G401 (cell line): ENCODE results near the gene SF3A2. TPM values are rescaled to one million over a fixed set of nuclear protein-coding genes. Genes with fewer than 3 reads are reported as not detected.

ENCODE experiments used
- total RNA-seq: library from RNA; depleted of rRNA; stranded (reverse); fragments of >200 nt; shearing (Covaris generic); gene quantifications from 2 replicates; pipeline ENCODE4 v1.2.3, GENCODE V29; 2014; rRNA removed

SF3A2 gene
- total RNA-seq, 1 experiment from 2014 or later: 21.9 TPM

Other genes starting within 250 kb of the SF3A2 start
- 70.9 and 89.0 TPM in 2 replicates for gene BTBD2, start 221.1 kb upstream of the SF3A2 start, total RNA-seq
- 113 and 118 TPM in 2 replicates for gene MKNK2, start 185.6 kb upstream of the SF3A2 start, total RNA-seq
- 20.6 and 29.0 TPM in 2 replicates for gene MOB3A, start 140.5 kb upstream of the SF3A2 start, total RNA-seq
- 0.25 and 4.0 TPM in 2 replicates for gene IZUMO4, start 139.9 kb upstream of the SF3A2 start, total RNA-seq
- gene AP3D1, start 85.3 kb upstream of the SF3A2 start, total RNA-seq: 195 and 235 TPM in 2 replicates
- 12.1 and 14.8 TPM in 2 replicates for gene DOT1L, start 72.9 kb upstream of the SF3A2 start, total RNA-seq
- gene PLEKHJ1, start 495 bp upstream of the SF3A2 start, total RNA-seq: 172 and 182 TPM in 2 replicates
- 2.6 and 4.6 TPM in 2 replicates for gene AMH, start 12.5 kb downstream of the SF3A2 start, total RNA-seq
- 2.5 TPM in 1 of 2 replicates, not detected in the other for gene JSRP1, start 19.6 kb downstream of the SF3A2 start, total RNA-seq
- gene PEAK3, start 45.4 kb downstream of the SF3A2 start, total RNA-seq: not detected in 2 replicates
- gene LINGO3, start 71.3 kb downstream of the SF3A2 start, total RNA-seq: not detected in 2 replicates
- gene LSM7, start 91.8 kb downstream of the SF3A2 start, total RNA-seq: 400 and 511 TPM in 2 replicates
- 31.6 and 36.5 TPM in 2 replicates for gene SPPL2B, start 91.9 kb downstream of the SF3A2 start, total RNA-seq
- gene TMPRSS9, start 123.4 kb downstream of the SF3A2 start, total RNA-seq: 0.17 TPM in 1 of 2 replicates, not detected in the other
- gene TIMM13, start 190.8 kb downstream of the SF3A2 start, total RNA-seq: 79.4 and 104 TPM in 2 replicates
- 216 and 321 TPM in 2 replicates for gene LMNB2, start 220.1 kb downstream of the SF3A2 start, total RNA-seq
- 39.5 and 44.2 TPM in 2 replicates for gene GADD45B, start 239.3 kb downstream of the SF3A2 start, total RNA-seq